GM19467 (cell line): Measurements from ENCODE around the gene PDGFRB.

Experiments
- ATAC-seq: cut with Tn5 transposase; IDR thresholded peaks from one replicate; pipeline ENCODE4 v1.9.1; 2021; ENCODE audit warnings: mild to moderate bottlenecking, moderate library complexity; ENCODE audit not compliant: unreplicated experiment

The PDGFRB gene

DNA sequence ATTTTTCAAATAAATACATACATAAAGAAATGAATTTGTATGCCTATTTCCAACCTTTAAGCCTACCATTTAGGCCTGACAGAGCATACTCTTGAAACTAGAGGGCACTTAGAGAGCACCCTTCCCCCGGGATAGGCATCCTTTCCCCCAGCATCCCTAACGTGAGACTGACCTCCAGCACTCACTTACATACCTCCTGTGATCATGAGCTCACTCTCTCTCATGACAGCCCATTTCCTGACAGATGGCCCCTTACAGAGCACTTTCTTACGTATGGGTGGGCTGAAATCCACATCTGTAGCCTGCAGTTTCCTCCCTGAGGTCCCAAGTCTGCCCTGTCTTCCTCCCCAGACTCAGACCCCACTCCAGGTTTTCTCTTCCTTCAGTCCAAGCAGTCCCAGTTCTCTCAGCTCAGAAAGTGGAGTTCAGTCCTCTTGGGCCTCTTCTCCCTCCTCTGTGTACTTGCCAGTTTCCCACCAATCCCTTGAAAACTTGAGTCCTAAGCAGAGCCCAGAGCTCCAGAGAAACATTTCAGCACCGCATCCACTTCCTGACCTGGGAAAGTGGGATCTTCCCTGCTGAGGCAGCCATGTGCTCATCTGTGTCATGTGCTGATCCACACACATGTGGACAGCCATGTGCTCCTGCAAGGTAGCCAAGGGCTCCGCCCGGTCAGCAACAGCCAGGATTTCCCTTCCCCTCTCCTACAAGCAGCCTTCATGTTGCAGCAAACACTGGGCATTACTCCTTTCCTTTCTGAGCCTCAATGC, 8.8 kb upstream of the PDGFRB start:
- ATAC-seq: no peak

GRCh38 chr5:150163547-150164059, 8.0 kb upstream of the PDGFRB start:
- ATAC-seq: no peak

DNA sequence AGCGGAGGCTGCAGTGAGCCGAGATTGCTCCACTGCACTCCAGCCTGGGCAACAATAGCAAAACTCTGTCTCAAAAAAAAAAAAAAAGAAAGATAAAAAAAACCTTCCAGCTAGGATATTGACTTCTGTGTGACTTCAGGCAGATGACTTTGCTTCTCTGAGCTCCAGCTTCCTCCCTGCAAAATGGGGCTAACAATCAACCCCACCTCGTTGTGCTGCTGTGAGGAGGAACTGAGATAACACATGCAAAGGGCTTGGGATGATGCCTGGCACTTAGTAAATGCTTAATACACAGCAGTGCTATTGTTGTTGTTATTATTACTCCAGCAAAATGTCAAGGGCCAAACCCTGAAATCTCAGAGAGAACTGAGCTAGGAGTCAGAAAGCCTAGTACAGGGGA, 7.4 kb upstream of the PDGFRB start:
- ATAC-seq: no peak

GRCh38 chr5:150162142-150162513, 6.5 kb upstream of the PDGFRB start:
- ATAC-seq: no peak

DNA sequence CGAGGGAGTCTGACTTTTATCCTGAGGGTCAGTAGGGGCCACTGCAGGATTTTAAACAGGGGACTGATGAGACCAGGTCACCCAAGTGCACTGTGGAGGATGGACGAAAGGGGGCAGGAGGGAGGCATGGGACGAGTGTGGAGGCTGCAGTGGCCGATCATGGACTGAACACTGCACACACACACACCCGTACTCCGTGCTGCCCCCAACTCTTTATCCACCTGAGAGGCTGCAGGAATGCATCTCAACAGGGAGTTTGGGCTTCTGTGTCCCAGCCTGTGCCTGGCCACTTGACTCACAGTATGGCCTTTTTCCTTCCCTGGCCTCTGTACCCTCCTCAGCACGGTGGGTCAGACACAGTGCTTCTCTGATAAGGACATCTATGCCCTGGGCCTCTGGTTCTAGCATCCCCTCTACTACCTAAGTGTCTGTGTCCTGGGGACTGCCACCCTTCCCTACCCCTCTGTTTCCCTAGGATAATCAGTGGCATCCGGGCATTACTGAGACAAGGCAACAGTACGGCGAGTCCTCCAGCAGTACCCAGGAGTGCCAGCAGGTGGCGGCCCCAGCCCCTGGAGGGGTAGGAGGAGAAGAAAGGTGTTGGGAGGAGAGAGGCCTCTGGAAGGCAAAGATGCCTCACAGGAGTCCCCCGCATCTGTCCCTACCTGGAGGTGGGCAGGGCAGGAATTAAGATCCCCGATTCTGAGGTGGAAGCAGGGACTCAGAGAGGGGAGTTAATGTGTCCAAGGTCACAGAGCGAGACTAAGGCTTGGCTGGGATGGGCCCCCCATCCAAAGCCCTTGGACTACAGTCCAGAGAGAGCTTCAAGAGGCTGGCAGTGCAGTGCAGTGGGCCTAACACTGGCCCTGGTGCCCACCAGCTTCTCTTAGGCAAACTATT, 5.8 kb upstream of the PDGFRB start:
- ATAC-seq: peak; percentile 67

- ATAC-seq: no peak
Measured at GRCh38 chr5:150160448-150161081, 4.9 kb upstream of the PDGFRB start.

DNA sequence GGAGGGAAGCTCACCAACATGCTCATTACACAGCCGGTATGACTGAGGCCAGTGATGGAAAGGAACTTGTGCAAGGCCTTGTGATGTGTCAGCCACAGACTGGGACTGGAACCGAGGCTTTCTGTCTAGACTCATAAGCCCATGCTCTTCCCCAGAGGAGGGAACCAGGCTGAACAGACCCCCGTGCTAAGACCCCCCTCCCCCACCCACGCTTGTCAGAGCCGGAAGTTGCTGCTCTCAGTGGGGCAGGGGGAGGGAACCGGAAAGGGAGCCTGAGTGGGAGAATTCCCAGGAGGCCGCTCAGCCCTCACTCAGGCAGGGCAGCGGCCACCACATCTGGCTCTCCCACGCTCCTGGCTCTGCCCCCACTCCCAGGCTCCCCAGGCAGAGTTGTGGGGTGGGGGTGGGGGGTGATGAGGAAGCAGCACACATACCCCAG, 4.1 kb upstream of the PDGFRB start:
- no peak for ATAC-seq

- ATAC-seq: no peak
Measured at GRCh38 chr5:150159031-150159430, 3.4 kb upstream of the PDGFRB start.

- ATAC-seq: no peak
Measured at GRCh38 chr5:150158170-150158949, 2.7 kb upstream of the PDGFRB start.

DNA sequence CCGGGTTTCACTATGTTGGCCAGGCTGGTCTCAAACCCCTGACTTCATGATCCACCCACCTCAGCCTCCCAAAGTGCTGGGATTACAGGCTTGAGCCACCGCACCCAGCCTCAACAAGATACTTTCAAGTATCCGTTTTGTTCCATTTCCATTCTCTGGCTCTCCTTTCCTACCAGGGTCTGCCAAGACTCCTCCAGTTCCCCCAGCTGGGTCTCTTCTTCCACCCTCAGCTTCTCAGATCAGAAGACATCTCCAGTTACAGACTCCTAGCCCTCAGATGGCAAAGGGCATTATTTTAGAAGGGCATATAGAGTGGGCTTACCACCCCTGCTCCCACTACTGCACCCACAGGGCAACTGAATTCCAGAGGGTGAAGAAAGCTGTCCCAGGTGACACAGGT, 1.5 kb upstream of the PDGFRB start:
- no peak for ATAC-seq

DNA sequence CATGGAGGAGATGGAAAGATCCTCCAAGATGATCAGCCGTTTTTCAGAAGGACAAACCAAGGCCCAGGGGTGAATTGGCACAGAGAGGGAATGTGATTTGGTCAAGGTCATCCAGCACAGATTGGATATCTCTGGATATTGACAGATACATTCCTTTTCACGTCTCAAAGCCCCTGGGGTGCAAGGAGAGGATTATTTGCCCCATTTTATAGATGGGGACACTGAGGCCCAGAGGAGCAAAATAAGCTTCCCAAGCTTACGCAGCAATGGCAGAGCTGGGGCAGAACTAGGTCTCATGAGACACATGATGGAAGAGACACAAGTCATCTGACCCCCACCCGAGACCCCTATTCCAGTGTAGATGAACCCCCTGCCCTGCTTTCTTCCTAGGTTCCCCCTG, 895 bp upstream of the PDGFRB start:
- no peak for ATAC-seq

DNA sequence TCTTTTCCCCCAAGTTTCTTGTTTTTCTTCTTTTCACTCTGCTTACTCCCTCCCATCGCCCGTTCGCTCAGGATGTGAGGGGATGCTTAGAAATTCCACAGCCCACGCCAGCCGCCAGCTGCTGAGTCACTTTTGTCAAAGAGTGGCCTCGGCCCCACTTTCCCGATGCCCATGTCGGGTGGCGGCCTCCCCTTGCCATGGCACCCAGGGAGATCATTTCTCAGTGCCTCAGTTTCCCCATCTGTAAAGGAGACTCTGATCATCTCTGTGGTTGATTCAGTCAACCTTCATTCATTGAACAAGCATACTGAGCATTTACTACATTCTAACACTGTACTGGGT, 353 bp upstream of the PDGFRB start:
- ATAC-seq: no peak

GRCh38 chr5:150154618-150155128, 972 bp downstream of the PDGFRB start:
- no peak for ATAC-seq

DNA sequence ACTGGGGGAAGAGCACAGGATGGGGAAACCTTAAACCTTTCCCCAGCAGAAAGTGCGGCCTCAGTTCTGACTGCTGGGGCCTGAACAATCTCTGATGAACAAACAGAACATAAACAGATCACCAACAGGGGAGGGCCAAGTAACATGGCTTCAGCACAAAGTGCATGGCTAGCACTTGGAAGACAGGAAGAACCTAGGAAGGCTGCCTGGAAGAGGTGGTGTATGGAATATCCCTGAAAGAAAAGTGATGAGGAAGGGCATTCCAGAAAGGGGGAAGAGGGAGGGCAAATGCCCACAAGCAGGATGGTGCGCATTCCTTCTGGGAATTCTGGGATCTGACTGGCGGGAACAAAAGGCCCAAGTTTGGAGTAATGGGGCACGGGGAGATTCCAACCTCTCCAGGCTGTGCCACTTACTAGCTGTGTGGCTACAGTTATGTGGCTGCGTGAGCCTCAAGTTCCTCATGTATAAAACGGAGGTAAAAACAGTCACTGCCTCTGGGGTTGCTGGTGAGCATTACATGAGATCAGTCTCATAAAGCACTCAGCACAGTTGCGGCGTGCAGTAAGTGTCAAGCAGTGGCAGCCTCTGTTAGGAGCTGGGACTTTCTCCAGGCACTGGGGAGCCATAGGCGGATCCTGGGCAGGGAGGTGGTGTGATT, 1.6 kb downstream of the PDGFRB start:
- ATAC-seq: no peak

DNA sequence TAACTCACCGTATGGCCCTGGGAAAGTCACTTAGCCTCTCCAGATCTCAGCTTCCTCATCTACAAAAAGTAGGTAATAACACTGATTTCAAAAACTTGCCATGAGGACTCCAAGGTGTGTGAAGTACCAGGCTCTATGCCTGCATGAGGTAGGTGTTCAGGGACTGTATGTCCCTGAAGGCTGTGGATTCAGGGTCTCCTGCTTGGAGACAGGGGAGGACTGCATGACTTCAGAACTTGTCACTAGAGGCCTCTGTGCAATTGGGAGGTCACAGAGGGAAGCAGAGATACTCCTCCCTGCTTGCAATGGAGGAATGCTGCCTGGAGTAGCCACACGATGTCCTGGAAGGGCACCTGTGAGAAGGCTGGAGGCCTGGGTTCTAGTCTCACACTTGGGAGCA, 2.2 kb downstream of the PDGFRB start:
- ATAC-seq: no peak

DNA sequence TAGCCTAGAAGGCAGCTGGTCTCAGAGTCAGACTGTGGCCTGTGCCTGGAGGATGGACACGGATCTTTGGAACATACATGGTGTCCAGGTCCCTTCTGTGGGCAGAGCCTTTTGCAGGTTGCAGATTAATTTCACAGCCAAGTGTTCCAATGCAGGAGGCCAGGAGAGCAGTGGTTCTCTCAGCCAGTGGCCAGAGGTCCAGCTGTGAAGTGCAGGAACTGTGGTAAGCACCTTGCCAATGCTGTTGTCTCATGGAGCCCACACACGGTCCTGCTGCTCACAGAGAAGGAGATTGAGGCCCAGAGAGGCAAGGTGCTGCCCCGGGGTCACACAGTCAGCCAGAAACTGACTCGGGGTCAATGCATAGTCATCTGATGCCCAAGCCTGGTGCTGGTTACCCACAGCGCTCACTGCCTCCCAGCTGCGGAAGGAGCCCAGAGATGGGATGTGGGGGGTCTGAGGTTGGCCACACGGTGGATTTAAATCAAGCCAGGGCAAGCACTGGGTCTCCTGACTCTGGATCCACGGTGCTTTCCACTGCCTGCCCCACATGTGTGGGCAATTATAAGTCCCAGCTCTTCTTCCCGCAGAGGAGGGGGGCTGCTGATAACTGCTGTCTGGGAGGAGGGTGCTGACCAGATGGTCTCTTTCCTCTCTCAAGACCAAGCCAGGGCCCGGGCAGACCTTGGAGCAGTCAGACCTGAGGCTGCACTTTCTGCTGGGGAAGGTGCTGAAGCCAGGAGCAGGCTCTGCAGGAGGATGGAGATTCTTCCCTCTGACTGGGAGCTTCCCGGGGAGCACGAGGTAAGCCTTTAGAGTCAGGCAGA, 2.8 kb downstream of the PDGFRB start:
- ATAC-seq: no peak

- no peak for ATAC-seq
Measured at GRCh38 chr5:150149618-150150017, 6.0 kb downstream of the PDGFRB start.

DNA sequence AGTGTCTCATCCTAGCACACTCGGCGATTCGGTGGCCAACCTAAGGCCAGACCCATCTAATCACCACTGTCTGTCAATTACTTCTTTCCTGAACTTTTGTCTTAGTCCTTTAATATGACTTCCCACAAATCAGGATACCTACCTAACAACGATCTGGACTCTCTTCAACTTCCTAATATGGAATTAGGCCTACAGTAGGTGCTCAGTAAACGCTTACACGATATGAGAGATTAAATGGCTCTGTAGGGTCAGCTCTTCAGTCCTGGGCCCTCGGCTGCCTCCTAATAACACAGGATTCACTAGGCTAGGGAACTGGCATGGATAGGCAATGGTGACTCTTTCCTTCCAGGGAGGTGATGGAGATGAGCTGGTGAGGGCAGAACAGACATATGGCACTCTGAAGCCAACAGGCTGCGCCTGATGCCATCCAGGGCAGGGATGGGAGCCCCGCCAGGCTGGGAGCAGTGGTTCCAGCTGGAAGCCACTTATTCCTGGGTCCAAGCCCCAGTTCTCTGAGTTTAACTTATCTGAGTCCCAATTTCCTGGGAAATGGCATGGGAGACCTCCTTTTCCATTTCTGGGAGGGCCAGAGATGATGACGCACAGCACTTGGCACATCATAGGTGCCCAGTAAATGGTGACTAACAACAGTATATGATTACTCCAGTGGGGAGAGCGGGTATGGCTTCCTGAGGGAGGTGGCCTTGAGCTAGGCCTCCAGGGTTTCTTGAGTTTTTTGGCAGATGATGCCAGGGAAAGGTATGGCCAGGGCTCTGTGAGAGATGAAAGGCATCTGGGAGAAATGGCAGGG, 7.3 kb downstream of the PDGFRB start:
- ATAC-seq: no peak
